Activated CD8-positive, alpha-beta memory T cell treated with anti-CD3 and anti-CD28 coated beads, Interleukin-2, amount 50 U/mL, for 24 hours (primary cell): ENCODE measurements around the gene DUOX2.
"Not testable (repeated sequence)": the region's sequence is repeated elsewhere in the genome, so short reads cannot be mapped to it uniquely, and the experiment has no call there.

Experiments used
- DNase-seq: peaks from one replicate; pipeline ENCODE4 v3.0.0-alpha.2; 2020; ENCODE audit errors: extremely low read depth

Gene DUOX2

GRCh38 chr15:45100884-45101625 is 12.9 kb downstream of the DUOX2 start:
- no peak for DNase-seq

GRCh38 chr15:45099549-45100165 is 14.3 kb downstream of the DUOX2 start:
- DNase-seq, result no peak

GRCh38 chr15:45097466-45097865 is 16.5 kb downstream of the DUOX2 start:
- DNase-seq, result no peak

- no peak for DNase-seq
Observed at GRCh38 chr15:45095661-45096060, 18.3 kb downstream of the DUOX2 start.

- DNase-seq, result no peak
Observed at GRCh38 chr15:45094358-45094730, 19.6 kb downstream of the DUOX2 start.

GRCh38 chr15:45093622-45094357 is 20.2 kb downstream of the DUOX2 start:
- DNase-seq, result no peak

GRCh38 chr15:45093013-45093412 is 21.0 kb downstream of the DUOX2 start:
- DNase-seq, result no peak

- no peak for DNase-seq
Observed at GRCh38 chr15:45091576-45091975, 22.4 kb downstream of the DUOX2 start.

GRCh38 chr15:45091161-45091560 is 22.8 kb downstream of the DUOX2 start:
- no peak for DNase-seq

- DNase-seq, result no peak
Observed at GRCh38 chr15:45089712-45090373, 24.1 kb downstream of the DUOX2 start.

GRCh38 chr15:45088801-45089711 is 24.9 kb downstream of the DUOX2 start:
- DNase-seq, result no peak

- no peak for DNase-seq
Observed at GRCh38 chr15:45087513-45087912, 26.5 kb downstream of the DUOX2 start.

- DNase-seq, result no peak
Observed at GRCh38 chr15:45084163-45084562, 29.8 kb downstream of the DUOX2 start.

- no peak for DNase-seq
Observed at GRCh38 chr15:45083223-45083622, 30.7 kb downstream of the DUOX2 start.

- not testable (repeated sequence) for DNase-seq
Observed at GRCh38 chr15:45082412-45082811, 31.6 kb downstream of the DUOX2 start.

- DNase-seq, result not testable (repeated sequence)
Observed at GRCh38 chr15:45080593-45080992, 33.4 kb downstream of the DUOX2 start.

- DNase-seq, result not testable (repeated sequence)
Observed at GRCh38 chr15:45079628-45080246, 34.2 kb downstream of the DUOX2 start.

GRCh38 chr15:45079201-45079600 is 34.8 kb downstream of the DUOX2 start:
- DNase-seq, result not testable (repeated sequence)

GRCh38 chr15:45077391-45077790 is 36.6 kb downstream of the DUOX2 start:
- DNase-seq, result not testable (repeated sequence)

- DNase-seq, result not testable (repeated sequence)
Observed at GRCh38 chr15:45075440-45076320, 38.3 kb downstream of the DUOX2 start.
